Right lobe of liver (tissue), 4 donors: ENCODE data around the gene PLD5.

Experiments used
- CTCF ChIP-seq, 4 donors: fragments of 200-600 bp in 3 of 4; fragments of 450-650 bp in 1 of 4; IDR thresholded peaks; one replicate each; pipeline versions ENCODE4 v1.5.1 to v1.8.0; 2016 to 2022; ENCODE audit warnings: antibody characterized with exemption in 4 of 4, mild to moderate bottlenecking in 2 of 4
- POLR2A ChIP-seq: fragments of 450-650 bp; IDR thresholded peaks from one replicate; pipeline ENCODE4 v1.6.1; 2017; ENCODE audit warnings: antibody characterized with exemption, mild to moderate bottlenecking
- donor health status: DM: no; HTN: no; CAD: no.
- donor health status: DM: no; HTN: no; CAD: no.
- donor health status: DM: no; HTN: yes; CAD: no.

GRCh38 chr1:242477944-242478343 is 46.6 kb downstream of the PLD5 start:
- TF ChIP-seq POLR2A: no peak
- TF ChIP-seq CTCF (IDR thresholded peaks at IDR 0.05): no peak
